NB4 (cell line): Measurements from ENCODE around the gene DIP2C.

Source experiments
- MYC ChIP-seq: IDR thresholded peaks from 2 replicates; pipeline ENCODE4 v1.6.1; 2011; ENCODE audit warnings: low read depth, low read length
- POLR2A ChIP-seq: IDR thresholded peaks from 2 replicates; pipeline ENCODE4 v1.6.1; 2011; ENCODE audit warnings: mild to moderate bottlenecking; ENCODE audit not compliant: insufficient read length; ENCODE audit errors: extremely low read depth
- TF ChIP-seq, protein P1 (sequence below): IDR thresholded peaks from one replicate; pipeline ENCODE4 v1.5.1; 2012; ENCODE audit warnings: low read depth, low read length
- TF ChIP-seq, protein P2 (sequence below): IDR thresholded peaks from 2 replicates; pipeline ENCODE4 v1.6.1; 2011; ENCODE audit warnings: low read depth, low read length

DNA sequence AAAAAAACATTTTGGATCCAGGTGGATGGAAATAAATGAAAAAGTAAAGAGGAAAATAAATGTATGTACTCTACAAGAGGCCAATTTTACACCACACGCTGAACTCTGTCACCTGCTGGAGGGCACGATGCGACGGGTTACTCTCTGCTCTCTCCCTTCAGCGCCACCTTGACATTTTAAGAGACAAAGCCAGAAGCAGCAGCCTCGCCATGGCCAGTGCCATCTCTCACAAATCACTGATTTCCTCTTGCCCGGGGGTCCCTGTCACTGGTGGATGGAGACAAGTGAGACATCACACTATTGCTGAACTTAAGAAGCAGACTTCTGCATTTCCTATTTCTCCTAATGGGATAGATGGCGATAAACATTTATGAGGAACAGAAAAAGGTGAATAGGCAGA is 364.2 kb downstream of the DIP2C start:
- TF ChIP-seq, protein P1, sequence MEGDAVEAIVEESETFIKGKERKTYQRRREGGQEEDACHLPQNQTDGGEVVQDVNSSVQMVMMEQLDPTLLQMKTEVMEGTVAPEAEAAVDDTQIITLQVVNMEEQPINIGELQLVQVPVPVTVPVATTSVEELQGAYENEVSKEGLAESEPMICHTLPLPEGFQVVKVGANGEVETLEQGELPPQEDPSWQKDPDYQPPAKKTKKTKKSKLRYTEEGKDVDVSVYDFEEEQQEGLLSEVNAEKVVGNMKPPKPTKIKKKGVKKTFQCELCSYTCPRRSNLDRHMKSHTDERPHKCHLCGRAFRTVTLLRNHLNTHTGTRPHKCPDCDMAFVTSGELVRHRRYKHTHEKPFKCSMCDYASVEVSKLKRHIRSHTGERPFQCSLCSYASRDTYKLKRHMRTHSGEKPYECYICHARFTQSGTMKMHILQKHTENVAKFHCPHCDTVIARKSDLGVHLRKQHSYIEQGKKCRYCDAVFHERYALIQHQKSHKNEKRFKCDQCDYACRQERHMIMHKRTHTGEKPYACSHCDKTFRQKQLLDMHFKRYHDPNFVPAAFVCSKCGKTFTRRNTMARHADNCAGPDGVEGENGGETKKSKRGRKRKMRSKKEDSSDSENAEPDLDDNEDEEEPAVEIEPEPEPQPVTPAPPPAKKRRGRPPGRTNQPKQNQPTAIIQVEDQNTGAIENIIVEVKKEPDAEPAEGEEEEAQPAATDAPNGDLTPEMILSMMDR: no peak
- TF ChIP-seq POLR2A: no peak
- TF ChIP-seq, protein P2, sequence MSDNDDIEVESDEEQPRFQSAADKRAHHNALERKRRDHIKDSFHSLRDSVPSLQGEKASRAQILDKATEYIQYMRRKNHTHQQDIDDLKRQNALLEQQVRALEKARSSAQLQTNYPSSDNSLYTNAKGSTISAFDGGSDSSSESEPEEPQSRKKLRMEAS: no peak
- TF ChIP-seq MYC: no peak
